GM18511 (cell line): ENCODE results near the gene GPRASP3.

Experiments used
- ATAC-seq: cut with Tn5 transposase; IDR thresholded peaks from one replicate; pipeline ENCODE4 v1.9.1; 2021; ENCODE audit warnings: mild to moderate bottlenecking, moderate library complexity; ENCODE audit not compliant: unreplicated experiment

The GPRASP3 gene

GRCh38 chrX:102745857-102746584, 25.5 kb downstream of the GPRASP3 start:
- no peak for ATAC-seq

- no peak for ATAC-seq
Measured at GRCh38 chrX:102765217-102765616, 44.7 kb downstream of the GPRASP3 start.

- ATAC-seq, result no peak
Measured at GRCh38 chrX:102765809-102766208, 45.3 kb downstream of the GPRASP3 start.

GRCh38 chrX:102767287-102767686, 46.7 kb downstream of the GPRASP3 start:
- no peak for ATAC-seq

- peak; percentile 97 for ATAC-seq
Measured at GRCh38 chrX:102768987-102769761, 48.6 kb downstream of the GPRASP3 start.
